ENCODE data around the gene HOXC10. TPM values are rescaled to one million over a fixed set of nuclear protein-coding genes. Genes with fewer than 3 reads are reported as not detected.
A peak's percentile ranks its signal among the peaks of the same experiment; 100 is the strongest.

Gene HOXC10
- total RNA-seq, 1 experiment from 2014 or later = not detected

GRCh38 chr12:53940443-53941014 is 44.4 kb upstream of the HOXC10 start:
- POLR2A ChIA-PET = no interaction called here
- peaks cover 24% of the 10 kb centered on the region for H3K4me1 Mint-ChIP-seq

DNA sequence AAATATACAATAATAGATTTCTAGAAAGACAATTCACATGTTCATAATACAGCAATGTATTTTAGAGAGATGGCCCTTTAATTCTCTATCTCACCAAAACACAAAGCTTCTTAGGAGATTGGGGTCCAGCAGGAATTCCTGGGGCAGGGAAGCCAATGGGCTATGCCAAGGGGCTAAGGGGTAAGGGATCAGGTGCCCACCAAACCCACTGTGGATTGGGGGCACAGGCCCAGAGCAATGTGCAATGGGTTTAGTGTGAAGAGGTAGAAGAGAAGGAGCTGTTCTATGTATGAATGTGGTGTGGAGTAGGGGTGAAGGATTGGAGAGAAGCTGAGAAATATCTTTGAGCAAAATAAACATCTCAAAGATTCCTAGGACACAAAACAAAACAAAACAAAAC is 43.8 kb upstream of the HOXC10 start:
- no peaks in the 10 kb centered on the region for H3K9me3 Mint-ChIP-seq
- ChIA-PET POLR2A (no interaction called here), CTCF (interaction anchor here (2.2 kb wide), 1 partner anchor 10 kb away, joined by 10 read pairs; no protein-coding TSS in a partner anchor)
- ATAC-seq (no peak), DNase-seq (ENCODE audit: low spot score) (no peak)
- H3K4me1 Mint-ChIP-seq = peaks cover 17% of the 10 kb centered on the region
- H3K27me3 Mint-ChIP-seq (ENCODE audit: low read depth) = peaks cover 99% of the 10 kb centered on the region
- no peak overlapping the region for H3K4me3 Mint-ChIP-seq
- no peak overlapping the region for H3K27ac Mint-ChIP-seq
- H3K36me3 Mint-ChIP-seq = no peaks in the 10 kb centered on the region
- no peak for TF ChIP-seq JUN (CRISPR knock-in tag; IDR thresholded peaks at IDR 0.05)
- TF ChIP-seq, protein P1, sequence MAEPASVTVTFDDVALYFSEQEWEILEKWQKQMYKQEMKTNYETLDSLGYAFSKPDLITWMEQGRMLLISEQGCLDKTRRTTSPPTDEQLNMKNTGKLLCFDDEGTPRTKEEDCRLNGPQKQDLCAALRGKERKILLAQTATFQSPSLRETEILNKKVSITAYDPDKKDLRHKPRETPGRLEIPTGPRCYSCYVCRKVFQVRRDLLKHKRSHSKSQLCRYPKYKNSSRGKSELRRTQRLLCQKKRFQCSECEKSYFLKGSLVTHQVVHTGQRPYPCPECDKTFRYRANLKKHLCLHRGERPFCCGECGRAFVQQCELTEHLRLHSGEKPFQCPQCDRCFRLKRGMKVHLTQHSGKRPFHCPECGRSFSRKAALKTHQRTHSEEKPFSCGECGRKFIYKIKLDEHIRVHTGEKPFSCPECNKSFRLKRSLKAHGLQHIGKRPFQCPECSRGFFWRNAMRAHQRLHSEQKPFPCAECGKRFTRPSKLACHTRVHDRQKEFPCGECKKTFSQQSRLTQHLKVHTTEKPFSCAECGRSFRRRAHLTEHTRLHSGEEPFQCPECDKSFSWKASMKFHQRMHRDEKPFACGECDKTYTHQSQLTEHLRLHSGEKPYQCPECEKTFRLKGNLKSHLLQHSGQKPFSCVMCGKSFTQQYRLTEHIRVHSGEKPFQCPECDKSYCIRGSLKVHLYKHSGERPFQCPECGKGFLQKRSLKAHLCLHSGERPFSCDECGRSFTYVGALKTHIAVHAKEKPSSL (CRISPR knock-in tag; conservative IDR thresholded peaks at IDR 0.05) = no peak
- no peak for TF ChIP-seq TCF7 (CRISPR knock-in tag; IDR thresholded peaks at IDR 0.05; ENCODE audit: low read depth)
- TF ChIP-seq, protein P2, sequence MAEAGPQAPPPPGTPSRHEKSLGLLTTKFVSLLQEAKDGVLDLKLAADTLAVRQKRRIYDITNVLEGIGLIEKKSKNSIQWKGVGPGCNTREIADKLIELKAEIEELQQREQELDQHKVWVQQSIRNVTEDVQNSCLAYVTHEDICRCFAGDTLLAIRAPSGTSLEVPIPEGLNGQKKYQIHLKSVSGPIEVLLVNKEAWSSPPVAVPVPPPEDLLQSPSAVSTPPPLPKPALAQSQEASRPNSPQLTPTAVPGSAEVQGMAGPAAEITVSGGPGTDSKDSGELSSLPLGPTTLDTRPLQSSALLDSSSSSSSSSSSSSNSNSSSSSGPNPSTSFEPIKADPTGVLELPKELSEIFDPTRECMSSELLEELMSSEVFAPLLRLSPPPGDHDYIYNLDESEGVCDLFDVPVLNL (CRISPR knock-in tag; IDR thresholded peaks at IDR 0.05; ENCODE audit: borderline replicate concordance, low read depth) = no peak
- no peak for TF ChIP-seq ATF6 (CRISPR knock-in tag; IDR thresholded peaks at IDR 0.05)
- TF ChIP-seq FOXJ3 (CRISPR knock-in tag; IDR thresholded peaks at IDR 0.05; ENCODE audit: borderline replicate concordance) = no peak
- TF ChIP-seq E2F1 (CRISPR knock-in tag; IDR thresholded peaks at IDR 0.05) = no peak
- TF ChIP-seq, protein P3, sequence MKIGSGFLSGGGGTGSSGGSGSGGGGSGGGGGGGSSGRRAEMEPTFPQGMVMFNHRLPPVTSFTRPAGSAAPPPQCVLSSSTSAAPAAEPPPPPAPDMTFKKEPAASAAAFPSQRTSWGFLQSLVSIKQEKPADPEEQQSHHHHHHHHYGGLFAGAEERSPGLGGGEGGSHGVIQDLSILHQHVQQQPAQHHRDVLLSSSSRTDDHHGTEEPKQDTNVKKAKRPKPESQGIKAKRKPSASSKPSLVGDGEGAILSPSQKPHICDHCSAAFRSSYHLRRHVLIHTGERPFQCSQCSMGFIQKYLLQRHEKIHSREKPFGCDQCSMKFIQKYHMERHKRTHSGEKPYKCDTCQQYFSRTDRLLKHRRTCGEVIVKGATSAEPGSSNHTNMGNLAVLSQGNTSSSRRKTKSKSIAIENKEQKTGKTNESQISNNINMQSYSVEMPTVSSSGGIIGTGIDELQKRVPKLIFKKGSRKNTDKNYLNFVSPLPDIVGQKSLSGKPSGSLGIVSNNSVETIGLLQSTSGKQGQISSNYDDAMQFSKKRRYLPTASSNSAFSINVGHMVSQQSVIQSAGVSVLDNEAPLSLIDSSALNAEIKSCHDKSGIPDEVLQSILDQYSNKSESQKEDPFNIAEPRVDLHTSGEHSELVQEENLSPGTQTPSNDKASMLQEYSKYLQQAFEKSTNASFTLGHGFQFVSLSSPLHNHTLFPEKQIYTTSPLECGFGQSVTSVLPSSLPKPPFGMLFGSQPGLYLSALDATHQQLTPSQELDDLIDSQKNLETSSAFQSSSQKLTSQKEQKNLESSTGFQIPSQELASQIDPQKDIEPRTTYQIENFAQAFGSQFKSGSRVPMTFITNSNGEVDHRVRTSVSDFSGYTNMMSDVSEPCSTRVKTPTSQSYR (CRISPR knock-in tag; IDR thresholded peaks at IDR 0.05) = no peak
- no peak for TF ChIP-seq NR2C2 (CRISPR knock-in tag; IDR thresholded peaks at IDR 0.05)
- TF ChIP-seq RORB (CRISPR knock-in tag; IDR thresholded peaks at IDR 0.05) = no peak
- no peak for TF ChIP-seq CBFB (CRISPR knock-in tag; IDR thresholded peaks at IDR 0.05; ENCODE audit: low read depth)

More at GRCh38 chr12:53940443-53941014, 44.4 kb upstream of the HOXC10 start:
- DNase-seq (ENCODE audit: low spot score) = no peak
- peaks cover 99% of the 10 kb centered on the region for H3K27me3 Mint-ChIP-seq (ENCODE audit: low read depth)
- CTCF ChIA-PET = interaction anchor here (1.3 to 2.7 kb wide), 4 partner anchors 11 to 197 kb away, joined by 5 to 10 read pairs (median 6); no protein-coding TSS in a partner anchor
- peak overlapping the region; percentile 3 for H3K4me3 Mint-ChIP-seq
- TF ChIP-seq USF1 (CRISPR knock-in tag; IDR thresholded peaks at IDR 0.05) (no peak), CBFB (CRISPR knock-in tag; IDR thresholded peaks at IDR 0.05; ENCODE audit: low read depth) (no peak), ZNF219 (CRISPR knock-in tag; IDR thresholded peaks at IDR 0.05; ENCODE audit: borderline replicate concordance) (no peak), TEAD1 (CRISPR knock-in tag; IDR thresholded peaks at IDR 0.05) (no peak), GRHL2 (CRISPR knock-in tag; IDR thresholded peaks at IDR 0.05; ENCODE audit: insufficient replicate concordance, severe bottlenecking) (no peak)
- TF ChIP-seq, protein P3 (CRISPR knock-in tag; IDR thresholded peaks at IDR 0.05) = no peak
- TF ChIP-seq, protein P4, sequence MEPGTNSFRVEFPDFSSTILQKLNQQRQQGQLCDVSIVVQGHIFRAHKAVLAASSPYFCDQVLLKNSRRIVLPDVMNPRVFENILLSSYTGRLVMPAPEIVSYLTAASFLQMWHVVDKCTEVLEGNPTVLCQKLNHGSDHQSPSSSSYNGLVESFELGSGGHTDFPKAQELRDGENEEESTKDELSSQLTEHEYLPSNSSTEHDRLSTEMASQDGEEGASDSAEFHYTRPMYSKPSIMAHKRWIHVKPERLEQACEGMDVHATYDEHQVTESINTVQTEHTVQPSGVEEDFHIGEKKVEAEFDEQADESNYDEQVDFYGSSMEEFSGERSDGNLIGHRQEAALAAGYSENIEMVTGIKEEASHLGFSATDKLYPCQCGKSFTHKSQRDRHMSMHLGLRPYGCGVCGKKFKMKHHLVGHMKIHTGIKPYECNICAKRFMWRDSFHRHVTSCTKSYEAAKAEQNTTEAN (CRISPR knock-in tag; IDR thresholded peaks at IDR 0.05) = no peak
- H3K9me3 Mint-ChIP-seq = no peaks in the 10 kb centered on the region
- no peak for ATAC-seq
- H3K27ac Mint-ChIP-seq = no peak overlapping the region
- H3K36me3 Mint-ChIP-seq = no peaks in the 10 kb centered on the region
